ENCODE data around the gene DOK6. TPM values are rescaled to one million over a fixed set of nuclear protein-coding genes. Genes with fewer than 3 reads are reported as not detected.

Gene DOK6
- total RNA-seq, 1 donor from 2014 or later = not detected

DNA sequence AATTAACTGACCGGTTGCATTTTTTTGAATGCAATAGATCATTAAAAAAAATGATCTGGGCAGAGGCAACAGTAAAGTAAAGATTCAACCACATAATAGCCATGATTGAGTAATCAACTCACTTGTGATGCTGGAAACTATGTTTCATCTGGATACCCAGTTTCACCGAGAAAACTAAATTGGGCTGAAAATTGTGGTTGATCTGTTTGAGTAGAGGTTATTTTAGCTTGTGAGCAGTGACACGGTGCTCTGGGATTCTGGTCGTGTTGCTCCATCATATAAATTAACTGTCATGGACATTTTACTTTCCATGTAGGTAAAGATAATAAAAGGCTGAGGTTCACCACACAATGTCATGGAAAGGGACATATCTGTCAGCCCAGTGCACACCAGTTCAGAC, 488.3 kb downstream of the DOK6 start:
- Mint-ChIP-seq H3K4me3 (peak overlapping the region; percentile 43), H3K4me1 (peaks cover 69% of the 10 kb centered on the region), H3K36me3 (ENCODE audit: low read depth) (peaks cover 66% of the 10 kb centered on the region), H3K27ac (peak overlapping the region; percentile 80), H3K9me3 (peaks cover 8% of the 10 kb centered on the region), H3K27me3 (no peaks in the 10 kb centered on the region)
- intact Hi-C loops (cut with micrococcal nuclease) = loop anchor here (1.0 kb wide), 3 partner anchors 8 to 56 kb away; no protein-coding TSS in a partner anchor
- DNase-seq = peak; percentile 65

DNA sequence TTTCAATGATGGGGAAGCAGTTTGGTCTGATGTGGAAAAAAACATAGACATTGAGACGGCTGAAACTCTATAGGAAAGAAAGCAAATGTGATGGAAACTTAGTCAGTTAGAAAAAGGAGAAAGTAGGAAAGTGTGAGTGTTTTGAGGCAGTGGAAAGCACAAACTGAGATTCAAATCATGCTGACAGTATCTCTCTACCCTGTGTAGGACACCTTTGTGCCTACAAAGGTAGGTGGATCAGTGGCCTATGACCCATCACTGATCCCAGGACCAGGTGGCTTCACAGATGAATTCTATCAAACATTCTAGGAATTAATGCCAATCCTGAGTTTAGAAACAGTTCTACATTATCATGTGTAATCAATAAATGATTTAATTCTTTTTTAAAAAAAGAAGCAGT, 489.9 kb downstream of the DOK6 start:
- Mint-ChIP-seq H3K27ac (peak overlapping the region; percentile 80), H3K4me1 (peaks cover 60% of the 10 kb centered on the region), H3K27me3 (no peaks in the 10 kb centered on the region), H3K9me3 (peaks cover 8% of the 10 kb centered on the region), H3K36me3 (ENCODE audit: low read depth) (peaks cover 63% of the 10 kb centered on the region), H3K4me3 (peak overlapping the region; percentile 31)
- intact Hi-C loops (cut with micrococcal nuclease) = loop anchor here (10.0 kb wide), 1 partner anchor 304 kb away; no protein-coding TSS in a partner anchor
- peak; percentile 58 for DNase-seq

DNA sequence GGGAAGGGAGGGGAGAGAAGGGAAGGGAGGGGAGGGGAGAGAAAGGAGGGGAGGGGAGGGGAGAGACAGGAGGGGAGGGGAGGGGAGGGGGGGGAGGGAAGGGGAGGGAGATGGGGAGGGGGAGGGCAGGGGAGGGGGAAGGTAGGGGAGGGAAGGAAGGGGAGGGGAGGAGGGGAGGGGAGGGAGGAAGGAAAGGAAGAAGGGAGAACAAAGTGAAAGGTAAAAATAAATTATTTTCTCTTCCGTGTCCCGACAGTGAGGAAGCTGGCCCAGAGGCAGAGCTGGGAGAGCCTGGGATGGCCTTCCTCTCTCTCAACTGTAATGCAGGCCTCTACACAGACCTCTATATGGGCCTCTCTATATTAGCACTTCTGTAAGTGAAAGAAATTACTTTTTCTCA, 493.8 kb downstream of the DOK6 start:
- H3K4me1 Mint-ChIP-seq = peaks cover 67% of the 10 kb centered on the region
- peaks cover 8% of the 10 kb centered on the region for H3K9me3 Mint-ChIP-seq
- no peak for DNase-seq
- peak overlapping the region; percentile 60 for H3K27ac Mint-ChIP-seq
- H3K27me3 Mint-ChIP-seq = no peaks in the 10 kb centered on the region
- intact Hi-C loops (cut with micrococcal nuclease) = loop anchor here (10.0 kb wide), 1 partner anchor 300 kb away; no protein-coding TSS in a partner anchor
- no peak overlapping the region for H3K4me3 Mint-ChIP-seq
- peaks cover 68% of the 10 kb centered on the region for H3K36me3 Mint-ChIP-seq (ENCODE audit: low read depth)

DNA sequence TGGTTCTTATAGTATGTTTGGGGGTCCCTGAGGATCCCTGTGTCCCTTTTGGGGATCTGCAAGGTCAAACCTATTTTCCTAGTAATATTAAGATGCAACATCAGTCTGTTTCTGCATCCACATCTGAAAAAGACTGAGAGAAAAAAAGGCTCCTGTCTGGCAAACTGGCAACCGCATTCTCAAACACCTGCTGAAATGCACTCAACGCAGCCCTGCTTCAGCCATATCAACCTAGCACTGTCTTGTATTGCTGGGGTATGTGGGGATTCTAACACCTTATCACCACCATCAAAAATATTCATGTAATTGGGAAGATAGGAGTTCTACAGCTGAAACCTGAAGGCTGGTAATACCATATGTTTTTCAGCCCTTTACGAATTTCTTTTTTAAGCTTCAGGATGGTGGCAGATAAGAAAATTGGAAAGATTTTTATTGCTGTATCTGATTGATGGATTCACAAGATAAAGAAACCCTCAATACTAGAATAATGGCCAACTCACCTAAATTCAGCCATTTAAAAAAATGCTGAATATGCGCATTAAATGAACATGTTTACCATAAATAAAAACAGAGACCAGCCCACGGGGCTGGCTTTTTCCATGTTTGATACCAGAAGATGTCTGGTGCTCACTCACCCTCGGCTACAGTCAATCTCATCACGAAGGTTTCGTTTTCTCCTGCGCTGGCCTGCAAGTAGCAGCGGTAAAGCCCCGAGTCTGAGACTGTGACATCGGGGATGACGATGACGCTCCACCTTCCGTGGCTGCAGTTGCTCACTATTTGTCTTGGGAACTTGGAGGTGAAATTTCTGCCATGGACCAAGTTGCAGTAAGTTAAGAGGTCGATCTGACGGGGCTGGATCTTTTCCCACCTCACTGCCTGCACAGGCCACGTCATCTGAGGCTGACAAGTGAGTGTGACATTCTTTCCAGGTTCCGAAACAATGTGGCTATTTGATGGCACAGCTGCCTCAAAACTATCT, 494.7 kb downstream of the DOK6 start:
- Mint-ChIP-seq H3K4me3 (peak overlapping the region; percentile 13), H3K27me3 (no peaks in the 10 kb centered on the region), H3K27ac (peak overlapping the region; percentile 92), H3K9me3 (peaks cover 12% of the 10 kb centered on the region), H3K4me1 (peaks cover 64% of the 10 kb centered on the region), H3K36me3 (ENCODE audit: low read depth) (peaks cover 71% of the 10 kb centered on the region)
- intact Hi-C loops (cut with micrococcal nuclease) = loop anchor here (10.0 kb wide), 1 partner anchor 299 kb away; no protein-coding TSS in a partner anchor
- peak; percentile 58 for DNase-seq

DNA sequence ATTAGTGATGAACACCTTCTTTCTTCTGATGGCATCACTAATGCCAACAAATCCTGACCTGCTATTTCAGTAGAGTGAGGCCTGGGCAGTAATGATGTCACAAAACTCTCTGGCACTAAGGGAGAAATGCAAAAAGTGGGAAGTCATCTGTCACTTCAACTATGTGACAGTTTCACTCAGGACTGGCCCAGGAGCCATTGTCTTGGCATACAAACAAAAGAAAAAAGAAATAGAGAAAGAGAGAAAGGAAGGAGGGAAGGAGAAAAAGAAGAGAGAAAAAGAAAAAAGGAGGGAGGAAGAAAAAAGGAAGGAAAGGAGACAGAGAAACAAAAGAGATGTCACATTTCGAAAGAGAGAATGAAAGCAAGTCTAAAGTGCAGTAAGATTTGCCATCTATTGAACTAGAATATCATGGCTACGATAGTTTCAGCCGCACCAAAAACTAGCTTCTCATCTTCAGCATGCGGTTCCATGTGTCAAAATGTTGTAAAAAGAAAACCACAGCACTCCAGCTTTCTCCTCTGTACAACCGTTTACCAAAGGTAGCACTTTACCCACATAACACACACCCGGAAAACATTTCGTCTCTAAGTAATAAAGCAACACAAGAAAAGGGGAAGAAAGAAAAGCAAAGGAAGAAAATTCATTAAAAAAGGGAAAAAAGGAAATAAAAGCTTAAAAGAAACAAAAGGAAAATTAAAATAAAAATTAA, 496.9 kb downstream of the DOK6 start:
- H3K36me3 Mint-ChIP-seq (ENCODE audit: low read depth) = peaks cover 66% of the 10 kb centered on the region
- peak overlapping the region; percentile 84 for H3K4me3 Mint-ChIP-seq
- peak overlapping the region; percentile 92 for H3K27ac Mint-ChIP-seq
- peaks cover 4% of the 10 kb centered on the region for H3K9me3 Mint-ChIP-seq
- H3K27me3 Mint-ChIP-seq = no peaks in the 10 kb centered on the region
- intact Hi-C loops (cut with micrococcal nuclease) = loop anchor here (1.0 to 10.0 kb wide), 9 partner anchors 8 to 297 kb away; no protein-coding TSS in a partner anchor
- peaks cover 60% of the 10 kb centered on the region for H3K4me1 Mint-ChIP-seq
- peak; percentile 86 for DNase-seq

DNA sequence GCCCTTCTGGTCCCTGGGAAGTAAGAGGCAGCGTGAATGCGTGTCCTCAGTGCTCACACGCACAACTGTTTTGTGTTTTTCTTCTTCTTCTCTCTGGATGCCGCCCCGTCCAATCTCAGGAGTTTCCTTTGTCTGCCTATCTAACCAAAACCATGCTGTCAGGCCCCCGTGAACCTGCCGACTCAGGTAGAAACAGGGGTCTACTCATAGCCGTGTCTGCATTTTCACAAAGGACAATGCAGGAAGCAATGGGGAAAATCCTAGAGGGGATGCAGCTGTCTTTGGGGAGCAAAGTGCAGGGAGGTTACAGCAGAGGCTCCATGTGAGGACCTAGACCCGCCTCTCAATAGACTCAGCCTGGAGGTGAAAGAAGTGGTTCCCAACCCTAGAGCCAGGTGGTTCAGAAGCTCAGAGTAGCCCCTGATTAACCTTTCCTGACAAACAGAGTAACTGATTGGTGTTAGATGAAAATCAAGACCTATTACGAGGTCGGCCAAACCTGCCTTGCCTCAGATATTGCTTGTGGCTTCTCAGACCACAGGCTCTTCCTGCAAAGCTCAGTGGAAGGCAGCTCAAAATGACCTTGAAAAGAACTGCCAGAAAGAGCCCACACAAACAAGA, 497.7 kb downstream of the DOK6 start:
- Mint-ChIP-seq H3K36me3 (ENCODE audit: low read depth) (peaks cover 66% of the 10 kb centered on the region), H3K4me1 (peaks cover 60% of the 10 kb centered on the region), H3K27ac (peak overlapping the region; percentile 92), H3K9me3 (peaks cover 4% of the 10 kb centered on the region), H3K4me3 (peak overlapping the region; percentile 84), H3K27me3 (no peaks in the 10 kb centered on the region)
- intact Hi-C loops (cut with micrococcal nuclease) = loop anchor here (1.0 to 10.0 kb wide), 3 partner anchors 14 to 296 kb away; no protein-coding TSS in a partner anchor
- peak; percentile 81 for DNase-seq

All from activated CD4-positive, alpha-beta T cell treated with anti-CD3 and anti-CD28 coated beads, Interleukin-2, amount 10 ng/mL, durations not matched to agents 24 days and 14 days (primary cell).